GM12878 (cell line): ENCODE measurements around the gene SRL. TPM values are rescaled to one million over a fixed set of nuclear protein-coding genes. Genes with fewer than 3 reads are reported as not detected.

Source experiments
- ATAC-seq: fragments of 200-7000 bp; cut with Tn5 transposase; 3 replicates; pipeline ENCODE4 v1.9.1; 2020; ENCODE audit warnings: mild to moderate bottlenecking, moderate library complexity
- BruUV-seq: library from RNA; stranded (reverse); fragments of 400-500 nt; replicated peaks from 2 replicates; lab custom pipeline; 2021; lab: Mats Ljungman, UMichigan
- CTCF ChIA-PET: fragments of 300-600 bp; sonication (Branson Sonifier 250); formaldehyde crosslinking; extraction: SDS; loops from one replicate; lab custom pipeline; 2021; ENCODE audit warnings: inconsistent platforms; lab: Yijun Ruan, JAX
- POLR2A ChIA-PET: fragments of 350-600 bp; formaldehyde crosslinking; extraction: SDS; loops from one replicate; lab custom pipeline; 2021; ENCODE audit warnings: inconsistent platforms; lab: Charles Lee
- RAD21 ChIA-PET: fragments of 300-600 bp; sonication (Branson Sonifier 250); formaldehyde crosslinking; loops from one replicate; lab custom pipeline; 2023; ENCODE audit warnings: antibody characterized with exemption; ENCODE audit not compliant: unreplicated experiment; lab: Charles Lee
- SMC1A ChIA-PET: fragments of 300-600 bp; sonication (Branson Sonifier 250); formaldehyde crosslinking; loops from one replicate; lab custom pipeline; 2023; ENCODE audit not compliant: unreplicated experiment, uncharacterized antibody; lab: Charles Lee
- DNase-seq: peaks from one replicate; pipeline ENCODE4 v3.0.0-alpha.2; 2011; ENCODE audit warnings: low read depth, low spot score
- FAIRE-seq: peaks from 3 replicates; lab custom pipeline; 2011; peaks lifted over from hg19 to GRCh38; lab: Jason Lieb, UNC
- H2AFZ ChIP-seq: 2 replicates; pipeline ENCODE4 v1.6.0; 2011; ENCODE audit warnings: low read depth, low read length, control low read depth; ENCODE audit not compliant: control insufficient read depth
- H3K27ac ChIP-seq: 2 replicates; pipeline ENCODE4 v1.5.1; 2011; ENCODE audit warnings: control low read depth; ENCODE audit not compliant: control insufficient read depth, insufficient read depth
- H3K27me3 ChIP-seq, 2 experiments: replicated peaks in 1 of 2; 2 replicates each; pipeline versions ENCODE4 v1.6.0 to v1.6.1; 2011; ENCODE audit warnings: low read length in 1 of 2; ENCODE audit not compliant: control insufficient read depth in 2 of 2, insufficient read depth in 2 of 2
- H3K36me3 ChIP-seq, 2 experiments: 2 replicates each; pipeline ENCODE4 v1.5.1; 2011; ENCODE audit warnings: low read length in 1 of 2; ENCODE audit not compliant: control insufficient read depth in 2 of 2, insufficient read depth in 2 of 2
- H3K4me1 ChIP-seq: 2 replicates; pipeline ENCODE4 v1.6.1; 2011; ENCODE audit warnings: mild to moderate bottlenecking, low read length, moderate library complexity, mixed read lengths; ENCODE audit not compliant: control insufficient read depth, insufficient read depth
- H3K4me2 ChIP-seq: 2 replicates; pipeline ENCODE4 v1.6.0; 2011; ENCODE audit warnings: control low read depth; ENCODE audit not compliant: control insufficient read depth, insufficient read depth
- H3K4me3 ChIP-seq: fragments of 200-600 bp; sonication (generic); 2 replicates; pipeline ENCODE4 v1.5.1; 2016
- H3K79me2 ChIP-seq: 2 replicates; pipeline ENCODE4 v1.6.0; 2011; ENCODE audit warnings: low read length; ENCODE audit not compliant: control insufficient read depth, insufficient read depth
- H3K9ac ChIP-seq: 2 replicates; pipeline ENCODE4 v1.8.0; 2011; ENCODE audit warnings: low read length, control low read depth, mixed read lengths; ENCODE audit not compliant: control insufficient read depth, insufficient read depth
- H3K9me3 ChIP-seq: replicated peaks from 3 replicates; pipeline ENCODE4 v1.5.1; 2011; ENCODE audit warnings: mild to moderate bottlenecking, low read length; ENCODE audit not compliant: control insufficient read depth, insufficient read depth
- H4K20me1 ChIP-seq: 2 replicates; pipeline ENCODE4 v1.6.0; 2011; ENCODE audit not compliant: control insufficient read depth, insufficient read depth
- MEF2A ChIP-seq: IDR thresholded peaks from 2 replicates; pipeline ENCODE4 v1.6.1; 2011; ENCODE audit warnings: low read depth, mild to moderate bottlenecking, low read length, moderate library complexity; ENCODE audit not compliant: insufficient read depth
- YY1 ChIP-seq: IDR thresholded peaks from 2 replicates; pipeline ENCODE4 v1.6.1; 2011; ENCODE audit warnings: low read depth, mild to moderate bottlenecking, low read length
- ZNF384 ChIP-seq: IDR thresholded peaks from 2 replicates; pipeline ENCODE4 v1.6.1; 2012; ENCODE audit warnings: low read depth, mild to moderate bottlenecking, low read length, improper control_type of control experiment, borderline replicate concordance
- WGBS: methylation state at CpG from one replicate; pipeline ENCODE4 v1.1.6; 2016; ENCODE audit warnings: low lambda C conversion rate; ENCODE audit not compliant: insufficient replicate concordance, insufficient coverage; ENCODE audit errors: missing lambda C conversion rate; 5-methylcytosine and 5-hydroxymethylcytosine counted together
- in situ Hi-C: fragments of 300-500 bp; cut with MboI; formaldehyde crosslinking; loops from 9 replicates; pipeline ENCODE4 v1.14.3; 2018; ENCODE audit warnings: mixed read lengths
- intact Hi-C: fragments of 100-400 bp; cut with micrococcal nuclease; formaldehyde crosslinking; loops from one replicate; pipeline ENCODE4 v1.14.2; 2022; ENCODE audit not compliant: unreplicated experiment
- polyA plus RNA-seq, 11 experiments: library from polyadenylated mRNA; depleted of rRNA in 4 of 11; unstranded in 6 of 11; stranded (reverse) in 5 of 11; fragments of >200 nt; fragmentation: Nextera tagmentation in 4 of 11; fragmentation: Illumina TruSeq in 1 of 11; extraction: Ambion mirVana in 4 of 11; extraction: Trizol in 1 of 11; gene quantifications; 1 replicate in 1 of 11; 2 replicates in 10 of 11; pipeline versions ENCODE4 v1.2.1 to v1.2.3, GENCODE V29; 2011 to 2016; ENCODE audit warnings: inconsistent platforms in 2 of 11, missing spikeins in 2 of 11, low read depth in 1 of 11
- total RNA-seq, 4 experiments: library from RNA; depleted of rRNA in 3 of 4; stranded (reverse); fragments of >200 nt in 3 of 4; fragmentation: Illumina TruSeq in 1 of 4; extraction: Trizol in 1 of 4; gene quantifications; 2 replicates each; pipeline versions ENCODE4 v1.2.1 to v1.2.3, GENCODE V29; 2013 to 2021
- TF ChIP-seq, protein P1 (sequence below): IDR thresholded peaks from 2 replicates; pipeline ENCODE4 v1.6.1; 2011; ENCODE audit warnings: mild to moderate bottlenecking, low read depth, low read length, moderate library complexity; ENCODE audit not compliant: insufficient replicate concordance

Gene SRL
- total and polyA plus RNA-seq, 10 of the 15 experiments (the other 5 are each of a cell fraction or from before 2014, with no cell fraction given) = not detected

DNA sequence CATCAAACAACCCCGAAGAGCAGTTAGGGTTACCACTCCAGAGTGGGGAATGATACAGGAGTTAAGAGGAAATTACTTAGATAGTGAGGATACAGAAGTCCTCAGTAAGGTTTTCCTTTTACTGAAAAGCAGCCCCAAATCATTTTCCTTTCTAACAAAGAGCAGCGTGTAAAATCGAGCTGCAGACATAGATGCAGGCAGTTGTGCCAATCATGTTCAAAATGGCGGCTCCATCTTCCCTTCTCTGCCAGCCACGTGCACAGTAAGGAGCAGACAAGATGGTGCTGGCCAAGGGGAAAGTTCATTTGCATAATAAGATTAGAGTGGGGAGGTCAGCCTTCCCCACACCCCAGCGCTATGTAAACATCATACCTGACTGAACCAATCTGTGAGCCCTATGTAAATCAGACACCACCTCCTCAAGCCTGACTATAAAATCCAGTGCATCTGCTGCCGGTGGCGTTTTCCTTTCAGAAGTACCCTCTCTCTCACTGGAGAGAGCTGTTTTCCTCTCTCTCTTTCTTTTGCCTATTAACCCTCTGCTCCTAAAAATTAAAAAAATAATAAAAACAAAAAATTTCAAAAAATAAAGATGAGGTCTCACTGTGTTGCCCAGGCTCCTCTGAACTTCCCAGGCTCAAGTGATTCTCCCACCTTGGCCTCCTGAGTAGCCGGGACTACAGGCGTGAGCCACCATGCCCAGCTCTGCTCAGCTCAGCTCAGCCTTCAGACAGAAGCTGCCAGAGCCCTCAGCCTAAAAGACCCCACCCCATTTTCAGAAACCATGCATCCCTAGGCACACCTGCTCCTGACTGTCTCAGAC lies 2.6 kb upstream of the SRL start:
- 0 out of 2 replicates have a peak, but pooled peaks have one; percentile 22 for TF ChIP-seq YY1
- TF ChIP-seq, protein P1, sequence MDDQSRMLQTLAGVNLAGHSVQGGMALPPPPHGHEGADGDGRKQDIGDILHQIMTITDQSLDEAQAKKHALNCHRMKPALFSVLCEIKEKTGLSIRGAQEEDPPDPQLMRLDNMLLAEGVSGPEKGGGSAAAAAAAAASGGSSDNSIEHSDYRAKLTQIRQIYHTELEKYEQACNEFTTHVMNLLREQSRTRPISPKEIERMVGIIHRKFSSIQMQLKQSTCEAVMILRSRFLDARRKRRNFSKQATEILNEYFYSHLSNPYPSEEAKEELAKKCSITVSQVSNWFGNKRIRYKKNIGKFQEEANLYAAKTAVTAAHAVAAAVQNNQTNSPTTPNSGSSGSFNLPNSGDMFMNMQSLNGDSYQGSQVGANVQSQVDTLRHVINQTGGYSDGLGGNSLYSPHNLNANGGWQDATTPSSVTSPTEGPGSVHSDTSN = no peak
- no peak for TF ChIP-seq ZNF384
- no peak for TF ChIP-seq MEF2A
- in situ Hi-C loops (no loop called here), intact Hi-C loops (no loop called here)
- 84% methylated on average over 10 of the region's 10 CpGs for WGBS
- ChIA-PET POLR2A (interaction anchor here (2.0 kb wide), 1 partner anchor 8 kb away, joined by 7 read pairs; no protein-coding TSS in a partner anchor), CTCF (interaction anchor here (0.6 to 3.9 kb wide), 3 partner anchors 9 to 83 kb away, joined by 3 to 33 read pairs (median 3); no protein-coding TSS in a partner anchor), SMC1A (interaction anchor here (1.0 to 2.7 kb wide), 2 partner anchors 9 to 172 kb away, joined by 3 to 15 read pairs; no protein-coding TSS in a partner anchor), RAD21 (interaction anchor here (3.5 kb wide), 1 partner anchor 9 kb away, joined by 24 read pairs; no protein-coding TSS in a partner anchor)
- Histone ChIP-seq H3K4me1 (no peaks in the 10 kb centered on the region), H3K4me2 (no peak overlapping the region), H4K20me1 (no peaks in the 10 kb centered on the region), H3K4me3 (no peak overlapping the region), H2AFZ (no peak overlapping the region), H3K36me3 (no peaks in the 10 kb centered on the region), H3K27me3 (no peaks in the 10 kb centered on the region), H3K27ac (no peak overlapping the region), H3K9ac (no peak overlapping the region), H3K9me3 (no peaks in the 10 kb centered on the region), H3K79me2 (no peaks in the 10 kb centered on the region)
- no peak for ATAC-seq
- no peak for DNase-seq
- BruUV-seq = no TSS peak
- FAIRE-seq = no peak
